ENCODE results near the gene NAV2. TPM values are rescaled to one million over a fixed set of nuclear protein-coding genes. Genes with fewer than 3 reads are reported as not detected.

NAV2 gene
- polyA plus RNA-seq, 3 donors, result not detected

- peaks cover 25 to 49% (median 34%) of the 10 kb centered on the region in 3 donors for H3K27me3 Mint-ChIP-seq (ENCODE audit: low read depth in 3 of 3)
- Histone ChIP-seq H3K9me3 (replicated peaks in 1 of 2; ENCODE audit: control insufficient read depth in 1 of 2, insufficient read depth in 1 of 2, low read length in 2 of 2) (peaks cover 0 to 19% of the 10 kb centered on the region in 2 donors), H3K79me2 (ENCODE audit: insufficient read depth, low read length) (no peaks in the 10 kb centered on the region), H3K27me3 (ENCODE audit: control insufficient read depth in 2 of 2, insufficient read depth in 2 of 2, low read length in 2 of 2) (peaks cover 22 to 27% of the 10 kb centered on the region in 2 donors), H3K36me3 (replicated peaks in 1 of 2; ENCODE audit: control insufficient read depth in 1 of 2, insufficient read depth in 2 of 2, low read length in 2 of 2) (no peaks in the 10 kb centered on the region), H3K27ac (ENCODE audit: low read depth in 1 of 2, low read length in 2 of 2) (no peak overlapping the region), H4K20me1 (ENCODE audit: insufficient read depth, low read length) (no peaks in the 10 kb centered on the region), H2AFZ (ENCODE audit: insufficient read depth, low read depth, low read length, poor library complexity, severe bottlenecking) (no peak overlapping the region), H3K4me3 (replicated peaks in 1 of 3; ENCODE audit: low read depth in 2 of 3, low read length in 3 of 3) (no peak overlapping the region), H3K4me2 (replicated peaks; ENCODE audit: extremely low read depth, low read length, poor library complexity, severe bottlenecking) (no peak overlapping the region), H3K4me1 (ENCODE audit: control insufficient read depth in 1 of 2, insufficient read depth in 2 of 2, low read length in 2 of 2) (peaks cover 9% of the 10 kb centered on the region in 2 donors), H3K9ac (ENCODE audit: insufficient read depth, low read length, poor library complexity, severe bottlenecking) (no peak overlapping the region)
- H3K4me1 Mint-ChIP-seq, result peaks cover 14% of the 10 kb centered on the region
- WGBS (ENCODE audit: insufficient coverage), result 93% methylated on average over 3 of the region's 4 CpGs
- no peak overlapping the region for H3K4me3 Mint-ChIP-seq
- no peak overlapping the region for H3K27ac Mint-ChIP-seq
- H3K9me3 Mint-ChIP-seq, result peaks cover 0 to 15% (median 7%) of the 10 kb centered on the region in 7 donors
- intact Hi-C loops (cut with micrococcal nuclease), result no loop called here
- DNase-seq, result no peak
- no peak for TF ChIP-seq CTCF (IDR thresholded peaks at IDR 0.05)
- peaks cover 5 to 6% of the 10 kb centered on the region in 2 donors for H3K36me3 Mint-ChIP-seq
Measured at GRCh38 chr11:19718951-19719350, 6.3 kb downstream of the NAV2 start.

- Mint-ChIP-seq H3K4me1 (peaks cover 4% of the 10 kb centered on the region), H3K27ac (no peak overlapping the region), H3K9me3 (peaks cover 0 to 5% (median 0%) of the 10 kb centered on the region in 7 donors), H3K4me3 (no peak overlapping the region), H3K36me3 (peaks cover 0 to 3% of the 10 kb centered on the region in 2 donors), H3K27me3 (ENCODE audit: low read depth in 3 of 3) (peaks cover 19 to 39% (median 26%) of the 10 kb centered on the region in 3 donors)
- Histone ChIP-seq H4K20me1 (ENCODE audit: insufficient read depth, low read length) (no peaks in the 10 kb centered on the region), H3K27ac (ENCODE audit: low read depth in 1 of 2, low read length in 2 of 2) (no peak overlapping the region), H3K79me2 (ENCODE audit: insufficient read depth, low read length) (no peaks in the 10 kb centered on the region), H3K4me2 (replicated peaks; ENCODE audit: extremely low read depth, low read length, poor library complexity, severe bottlenecking) (no peak overlapping the region), H3K36me3 (replicated peaks in 1 of 2; ENCODE audit: control insufficient read depth in 1 of 2, insufficient read depth in 2 of 2, low read length in 2 of 2) (no peaks in the 10 kb centered on the region), H3K27me3 (ENCODE audit: control insufficient read depth in 2 of 2, insufficient read depth in 2 of 2, low read length in 2 of 2) (peaks cover 12 to 17% of the 10 kb centered on the region in 2 donors), H3K4me3 (replicated peaks in 1 of 3; ENCODE audit: low read depth in 2 of 3, low read length in 3 of 3) (no peak overlapping the region), H3K4me1 (ENCODE audit: control insufficient read depth in 1 of 2, insufficient read depth in 2 of 2, low read length in 2 of 2) (no peaks in the 10 kb centered on the region), H2AFZ (ENCODE audit: insufficient read depth, low read depth, low read length, poor library complexity, severe bottlenecking) (no peak overlapping the region), H3K9ac (ENCODE audit: insufficient read depth, low read length, poor library complexity, severe bottlenecking) (no peak overlapping the region), H3K9me3 (replicated peaks in 1 of 2; ENCODE audit: control insufficient read depth in 1 of 2, insufficient read depth in 1 of 2, low read length in 2 of 2) (peaks cover 0 to 9% of the 10 kb centered on the region in 2 donors)
- no peak for TF ChIP-seq CTCF (IDR thresholded peaks at IDR 0.05)
- 67% methylated on average over 1 of the region's 1 CpG for WGBS (ENCODE audit: insufficient coverage)
- DNase-seq, result no peak
- intact Hi-C loops (cut with micrococcal nuclease), result no loop called here
Measured at GRCh38 chr11:19719960-19720359, 7.3 kb downstream of the NAV2 start.

All from CD14-positive monocyte (primary cell).